ENCODE data around the gene INPP4B.

Gene INPP4B

DNA sequence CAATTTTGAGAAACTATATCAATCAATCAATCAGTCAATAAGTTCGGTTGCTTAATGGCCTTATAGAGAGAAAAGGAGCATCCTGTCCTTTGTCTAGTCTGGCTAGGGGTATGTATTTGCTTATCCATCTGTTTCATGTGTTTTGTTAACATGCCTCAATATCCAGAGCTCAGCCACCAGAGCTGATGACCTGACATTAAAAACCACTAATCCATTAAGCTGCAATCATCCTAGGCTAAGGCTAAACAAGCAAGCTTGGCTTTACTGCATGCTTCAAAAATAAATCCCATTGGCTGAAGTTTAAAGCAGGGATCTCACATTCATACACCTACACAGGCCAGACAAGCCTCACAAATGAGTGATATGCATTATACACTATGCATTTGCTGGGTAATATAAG, 139.7 kb downstream of the INPP4B start:
- Histone ChIP-seq H3K79me2 (ENCODE audit: low read length) (no peaks in the 10 kb centered on the region), H3K4me3 (ENCODE audit: low read length) (no peak overlapping the region), H3K27ac (ENCODE audit: low read length) (no peak overlapping the region), H3K4me1 (ENCODE audit: low read length) (peaks cover 20% of the 10 kb centered on the region), H3K4me2 (ENCODE audit: low read length) (no peak overlapping the region), H4K20me1 (ENCODE audit: insufficient read depth, low read length) (no peaks in the 10 kb centered on the region), H3K9me3 (ENCODE audit: insufficient read depth, low read length) (no peaks in the 10 kb centered on the region), H3K27me3 (ENCODE audit: low read depth, low read length) (no peaks in the 10 kb centered on the region), H3K36me3 (replicated peaks; ENCODE audit: low read depth, low read length) (peaks cover 5% of the 10 kb centered on the region), H3K9ac (ENCODE audit: low read length) (no peak overlapping the region), H2AFZ (ENCODE audit: low read depth, low read length) (no peak overlapping the region)
- TF ChIP-seq EZH2phosphoT487 (IDR thresholded peaks at IDR 0.05; ENCODE audit: low read depth) (no peak), CTCF (IDR thresholded peaks at IDR 0.05; ENCODE audit: low read depth, low read length) (no peak)

DNA sequence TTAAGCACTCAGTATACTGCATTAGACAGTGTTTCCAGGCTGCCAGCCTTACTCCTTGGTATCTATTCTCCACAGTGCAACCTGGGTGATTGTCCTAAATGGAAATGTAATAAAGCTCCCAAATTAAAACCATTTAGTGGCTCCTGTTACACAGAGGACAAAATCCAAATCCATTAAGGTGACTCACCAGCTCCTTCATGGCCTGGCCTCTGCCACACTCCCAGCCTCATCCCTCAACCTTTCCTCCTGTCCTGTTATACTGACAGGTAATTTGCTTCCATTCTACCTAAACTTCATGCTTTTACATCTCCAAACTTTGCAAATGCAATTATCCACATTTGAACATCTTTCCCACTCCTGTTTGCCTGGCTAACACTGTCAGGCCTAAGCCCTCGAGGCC, 140.3 kb downstream of the INPP4B start:
- Histone ChIP-seq H2AFZ (ENCODE audit: low read depth, low read length) (no peak overlapping the region), H3K36me3 (replicated peaks; ENCODE audit: low read depth, low read length) (peaks cover 5% of the 10 kb centered on the region), H4K20me1 (ENCODE audit: insufficient read depth, low read length) (no peaks in the 10 kb centered on the region), H3K9me3 (ENCODE audit: insufficient read depth, low read length) (no peaks in the 10 kb centered on the region), H3K79me2 (ENCODE audit: low read length) (no peaks in the 10 kb centered on the region), H3K27ac (ENCODE audit: low read length) (no peak overlapping the region), H3K4me3 (ENCODE audit: low read length) (no peak overlapping the region), H3K9ac (ENCODE audit: low read length) (no peak overlapping the region), H3K4me1 (ENCODE audit: low read length) (peaks cover 20% of the 10 kb centered on the region), H3K4me2 (ENCODE audit: low read length) (no peak overlapping the region), H3K27me3 (ENCODE audit: low read depth, low read length) (no peaks in the 10 kb centered on the region)
- TF ChIP-seq CTCF (IDR thresholded peaks at IDR 0.05; ENCODE audit: low read depth, low read length) = no peak

GRCh38 chr4:142703694-142704309, 142.3 kb downstream of the INPP4B start:
- no peaks in the 10 kb centered on the region for H3K9me3 ChIP-seq (ENCODE audit: insufficient read depth, low read length)
- no peak overlapping the region for H3K4me3 ChIP-seq (ENCODE audit: low read length)
- no peak overlapping the region for H3K4me2 ChIP-seq (ENCODE audit: low read length)
- no peaks in the 10 kb centered on the region for H3K27me3 ChIP-seq (ENCODE audit: low read depth, low read length)
- H3K9ac ChIP-seq (ENCODE audit: low read length) = no peak overlapping the region
- TF ChIP-seq CTCF (IDR thresholded peaks at IDR 0.05; ENCODE audit: low read depth, low read length) (no peak), EZH2phosphoT487 (IDR thresholded peaks at IDR 0.05; ENCODE audit: low read depth) (no peak)
- no peak overlapping the region for H3K27ac ChIP-seq (ENCODE audit: low read length)
- peaks cover 20% of the 10 kb centered on the region for H3K4me1 ChIP-seq (ENCODE audit: low read length)
- H4K20me1 ChIP-seq (ENCODE audit: insufficient read depth, low read length) = no peaks in the 10 kb centered on the region
- H2AFZ ChIP-seq (ENCODE audit: low read depth, low read length) = no peak overlapping the region
- H3K79me2 ChIP-seq (ENCODE audit: low read length) = no peaks in the 10 kb centered on the region
- H3K36me3 ChIP-seq (replicated peaks; ENCODE audit: low read depth, low read length) = peaks cover 5% of the 10 kb centered on the region

DNA sequence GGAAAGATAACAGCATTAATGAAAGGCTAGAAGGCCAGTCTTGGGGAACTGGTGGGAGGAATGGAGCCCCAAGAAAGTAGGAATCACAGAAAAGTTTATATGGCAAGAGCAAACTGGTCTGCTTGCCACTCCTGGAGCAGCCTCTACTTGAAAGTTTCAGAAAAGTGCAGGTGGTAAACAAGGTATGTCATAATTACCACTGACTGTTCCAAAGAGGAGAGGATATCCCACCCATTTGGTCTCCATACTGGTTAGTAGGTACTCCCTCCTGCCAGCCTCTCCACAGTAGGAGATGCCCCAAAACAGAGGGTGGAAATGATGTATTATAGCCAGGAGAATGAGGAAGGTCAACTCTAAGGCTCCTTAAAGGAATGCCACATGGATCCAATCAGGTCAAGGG, 145.1 kb downstream of the INPP4B start:
- Histone ChIP-seq H3K27ac (ENCODE audit: low read length) (no peak overlapping the region), H3K4me3 (ENCODE audit: low read length) (no peak overlapping the region), H3K9ac (ENCODE audit: low read length) (no peak overlapping the region), H3K4me1 (ENCODE audit: low read length) (no peaks in the 10 kb centered on the region), H3K4me2 (ENCODE audit: low read length) (no peak overlapping the region), H3K27me3 (ENCODE audit: low read depth, low read length) (no peaks in the 10 kb centered on the region), H2AFZ (ENCODE audit: low read depth, low read length) (no peak overlapping the region), H3K36me3 (replicated peaks; ENCODE audit: low read depth, low read length) (no peaks in the 10 kb centered on the region), H3K9me3 (ENCODE audit: insufficient read depth, low read length) (no peaks in the 10 kb centered on the region), H3K79me2 (ENCODE audit: low read length) (no peaks in the 10 kb centered on the region), H4K20me1 (ENCODE audit: insufficient read depth, low read length) (no peaks in the 10 kb centered on the region)
- TF ChIP-seq EZH2phosphoT487 (IDR thresholded peaks at IDR 0.05; ENCODE audit: low read depth) (no peak), CTCF (IDR thresholded peaks at IDR 0.05; ENCODE audit: low read depth, low read length) (no peak)
